HK-2 (cell line): Measurements from ENCODE around the gene GALNS.
A peak's percentile ranks its signal among the peaks of the same experiment; 100 is the strongest.

Experiments used
- DNase-seq: peaks from one replicate; pipeline ENCODE4 v3.0.0-alpha.2; 2018; ENCODE audit not compliant: unreplicated experiment

GALNS gene

DNA sequence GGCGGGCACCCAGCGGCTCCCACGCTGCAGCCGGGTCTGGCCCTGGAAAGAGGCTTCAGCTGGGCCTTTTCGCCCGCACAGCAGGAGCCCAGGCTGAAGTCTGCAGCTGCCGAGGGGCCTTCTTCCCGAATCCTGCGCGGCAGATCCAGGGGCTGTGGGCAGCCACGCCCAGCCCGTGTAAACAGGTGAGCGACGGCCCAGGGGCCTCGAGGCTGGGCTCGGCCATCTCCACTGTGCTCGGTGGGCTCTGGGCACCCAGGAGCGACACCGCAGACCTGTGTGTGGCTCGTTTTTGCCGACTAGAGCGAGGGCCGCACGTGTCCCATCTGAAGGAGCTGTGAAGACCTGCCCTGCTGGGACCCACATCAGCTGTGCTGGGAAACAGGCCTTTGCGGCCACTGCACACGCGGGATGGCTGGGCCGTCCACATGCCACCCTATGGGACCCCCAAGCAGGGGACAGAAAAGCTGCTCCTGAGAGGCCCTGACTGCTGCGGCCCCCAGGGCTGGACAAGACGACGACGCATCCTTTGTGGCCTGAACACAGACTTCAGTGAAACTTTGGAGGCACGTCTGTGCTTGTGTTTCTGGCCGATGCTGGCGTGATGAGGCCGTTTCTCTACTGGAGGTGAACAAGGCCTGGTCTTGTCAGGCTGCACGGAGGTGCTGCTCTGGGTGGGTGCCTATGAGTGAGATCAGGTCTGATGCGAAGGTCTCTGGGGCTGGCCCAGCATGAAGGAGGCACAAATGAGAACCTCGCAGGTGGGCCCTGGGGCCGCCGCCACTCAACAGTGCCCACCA, 39.8 kb downstream of the GALNS start:
- DNase-seq: no peak

DNA sequence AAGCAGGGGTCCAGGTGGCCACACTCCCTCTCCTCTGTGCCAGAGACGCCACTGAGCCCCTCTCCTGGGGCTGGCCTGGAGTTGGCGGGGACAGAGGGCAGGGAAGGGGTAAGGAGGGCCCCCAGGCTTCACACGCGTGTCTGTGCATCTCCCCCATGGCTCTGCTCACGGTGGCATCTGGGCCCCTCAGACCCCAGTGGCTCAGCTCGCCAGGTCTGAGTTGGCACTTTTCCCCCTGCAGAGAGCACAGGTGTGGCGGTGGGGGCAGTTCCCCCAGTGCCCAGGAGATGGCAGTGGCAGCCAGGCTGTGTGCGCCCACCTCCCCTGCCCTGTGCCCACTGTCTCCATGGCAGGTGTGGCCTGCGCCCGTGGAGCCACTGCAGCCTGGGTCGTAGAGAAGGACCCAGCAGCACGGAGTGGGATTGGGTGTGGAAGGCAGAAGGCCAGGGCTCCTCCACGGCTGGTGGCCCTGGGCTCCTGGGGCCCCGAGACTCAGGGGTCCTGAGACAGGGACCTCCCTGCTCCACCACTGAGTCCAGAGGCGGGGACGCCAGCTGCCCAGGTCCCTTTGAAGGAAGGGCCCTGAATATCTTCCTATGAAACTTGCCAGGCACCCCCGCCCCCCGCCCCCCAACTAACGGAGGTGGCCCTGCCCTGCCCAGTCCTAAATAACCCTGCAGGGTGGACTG, 40.7 kb downstream of the GALNS start:
- peak; percentile 63 for DNase-seq

GRCh38 chr16:88815227-88815626, 41.5 kb downstream of the GALNS start:
- no peak for DNase-seq

- DNase-seq: no peak
Observed at GRCh38 chr16:88814144-88814502, 42.6 kb downstream of the GALNS start.

DNA sequence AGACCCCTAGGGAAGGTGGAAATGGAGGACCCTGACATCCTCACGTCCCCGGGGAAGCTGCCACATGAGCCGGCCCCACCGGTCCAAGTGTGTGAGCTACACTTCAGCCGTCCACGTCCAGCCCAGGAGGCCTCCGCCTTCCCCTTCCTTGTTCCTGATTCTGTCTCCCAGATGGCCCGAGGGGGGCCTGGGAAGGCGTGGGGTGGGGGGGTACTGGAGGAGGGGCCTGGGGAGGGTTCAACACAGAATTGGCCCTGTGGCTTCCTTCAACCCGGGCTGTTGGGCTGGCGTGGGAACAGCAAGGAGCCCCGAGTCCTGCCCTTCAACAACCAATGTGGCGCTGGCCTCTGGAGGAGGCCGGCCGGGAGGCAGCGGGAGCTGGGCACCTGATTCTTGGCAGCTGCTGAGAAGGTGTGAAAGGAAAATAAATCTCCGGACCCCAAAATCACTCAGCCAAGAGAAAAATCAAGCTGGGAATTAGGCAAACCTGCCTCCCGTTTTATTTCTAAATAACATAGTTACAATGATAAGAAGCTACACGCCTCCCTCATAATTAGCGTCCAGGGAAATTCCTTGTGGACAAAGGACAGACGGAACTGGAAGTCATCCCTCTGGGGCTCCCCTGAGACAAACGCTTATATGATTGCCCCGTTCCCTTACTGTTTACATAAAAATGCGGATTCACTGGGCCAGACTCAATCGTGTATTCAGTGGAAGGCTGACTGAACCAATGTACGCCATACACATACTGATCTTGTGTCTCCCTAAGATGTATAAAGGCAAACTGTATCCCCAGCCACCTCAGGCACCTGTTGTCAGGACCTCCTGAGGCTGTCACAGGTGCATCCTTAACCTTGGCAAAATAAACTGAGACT, 43.2 kb downstream of the GALNS start:
- no peak for DNase-seq

GRCh38 chr16:88812513-88813268, 44.1 kb downstream of the GALNS start:
- peak; percentile 39 for DNase-seq

DNA sequence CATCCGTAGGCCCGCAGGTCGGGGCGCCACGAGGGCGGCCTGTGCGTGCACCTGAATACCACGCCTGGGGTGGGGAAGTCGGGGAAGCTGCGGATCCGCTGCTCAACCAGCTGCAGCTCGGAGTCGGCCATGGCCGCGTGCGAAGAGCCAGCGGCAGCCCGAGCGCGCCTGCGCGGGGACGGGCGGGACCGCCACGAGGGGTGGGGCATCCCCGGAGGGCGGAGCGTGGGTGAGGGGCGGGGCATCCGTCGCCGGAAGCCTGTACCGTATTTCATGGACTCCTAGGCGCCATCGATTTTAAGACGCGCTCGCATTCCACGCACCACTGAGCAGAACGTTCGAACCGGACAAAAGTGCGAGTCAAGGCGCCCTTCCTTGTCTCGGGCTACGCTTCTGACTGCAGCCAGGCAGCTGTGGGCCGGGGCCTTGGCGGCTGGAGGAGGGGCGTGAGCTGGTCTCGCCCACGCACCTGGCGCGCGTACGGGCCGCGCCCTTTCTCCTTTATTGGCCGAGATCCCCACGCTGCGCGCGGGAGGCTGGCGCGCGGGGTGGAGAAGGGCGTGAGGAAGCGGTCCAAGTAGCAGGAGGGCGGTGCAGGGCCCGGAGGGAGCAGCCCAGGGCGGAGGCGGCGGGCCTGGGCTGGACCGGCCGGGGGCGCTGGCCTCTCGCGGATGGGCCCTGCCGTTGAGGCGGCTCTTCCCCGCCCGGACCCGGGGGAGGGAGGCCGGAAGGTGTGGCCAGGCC, 44.8 kb downstream of the GALNS start, which contains the start of gene APRT:
Gene APRT, minus strand, starts transcription at position 160 of the 744 bp plus-strand sequence. Its CDS starts 29 bp downstream, at position 131.
- DNase-seq: peak; percentile 97

DNA sequence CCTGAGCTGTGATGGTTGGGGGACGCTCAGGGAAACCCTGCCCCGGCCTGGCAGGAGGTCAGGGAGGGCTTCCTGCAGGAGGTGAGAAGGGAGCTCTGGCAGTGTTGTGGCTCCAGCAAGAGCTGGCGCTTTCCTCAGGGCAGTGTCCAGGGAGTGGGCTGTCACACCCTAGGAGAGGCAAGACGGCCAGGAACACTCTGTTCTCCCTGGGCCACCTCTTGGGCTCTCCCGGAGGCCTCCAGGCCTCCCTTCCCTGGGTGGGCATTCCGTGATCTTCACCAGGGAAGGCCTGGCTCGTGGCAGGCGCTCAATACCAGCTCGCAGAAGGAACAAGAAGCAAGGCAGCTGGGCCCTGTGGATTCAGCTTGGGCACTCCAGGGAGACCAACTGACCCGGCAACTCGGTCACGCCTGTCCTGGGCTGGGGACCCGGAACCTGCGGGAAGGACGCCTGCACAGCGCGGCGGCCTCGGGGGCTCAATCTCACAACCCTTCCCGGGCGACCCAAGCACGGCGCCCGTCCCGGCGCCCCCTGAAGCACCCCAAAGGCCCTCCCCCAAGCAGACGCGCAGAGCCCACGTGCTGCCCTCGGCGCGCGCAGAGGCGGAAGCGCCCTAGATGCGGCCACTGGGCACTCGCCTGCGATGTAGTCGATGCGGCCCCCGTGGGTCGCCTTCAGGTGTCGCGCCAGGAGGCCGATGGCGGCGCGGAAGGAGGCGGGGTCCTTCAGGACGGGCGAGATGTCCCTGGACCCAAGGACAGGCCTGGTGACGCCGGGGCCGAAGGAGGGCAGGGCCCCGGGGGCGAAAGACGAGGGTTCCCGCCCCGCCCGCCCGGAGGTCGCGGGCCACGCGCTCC, 45.6 kb downstream of the GALNS start:
- DNase-seq: peak; percentile 76

GRCh38 chr16:88810166-88810911, 46.4 kb downstream of the GALNS start:
- peak; percentile 65 for DNase-seq

GRCh38 chr16:88809676-88810165, 47.0 kb downstream of the GALNS start:
- DNase-seq: no peak

GRCh38 chr16:88809068-88809675, 47.6 kb downstream of the GALNS start:
- DNase-seq: no peak

GRCh38 chr16:88807626-88808453, 48.9 kb downstream of the GALNS start:
- no peak for DNase-seq

DNA sequence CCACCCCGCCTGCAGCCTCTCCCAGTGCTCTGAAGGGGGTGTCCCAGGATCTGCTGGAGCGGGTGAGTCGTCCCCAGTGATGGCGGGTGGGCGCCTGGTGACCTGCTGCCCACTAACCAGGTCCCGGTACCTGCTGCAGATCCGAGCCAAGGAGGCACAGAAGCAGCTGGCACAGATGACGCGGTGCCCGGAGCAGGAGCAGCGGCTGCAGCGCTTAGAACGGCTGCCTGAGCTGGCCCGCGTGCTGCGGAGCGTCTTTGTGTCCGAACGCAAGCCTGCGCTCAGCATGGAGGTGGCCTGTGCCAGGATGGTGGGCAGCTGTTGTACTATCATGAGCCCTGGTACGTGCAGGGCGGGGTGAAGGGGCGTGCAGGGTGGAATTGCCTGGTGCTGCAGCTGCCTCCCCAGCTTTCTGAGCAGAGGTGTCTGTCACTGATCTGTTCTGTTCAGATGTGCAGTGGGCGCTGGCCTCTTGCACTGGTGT, 49.6 kb downstream of the GALNS start:
- DNase-seq: no peak

DNA sequence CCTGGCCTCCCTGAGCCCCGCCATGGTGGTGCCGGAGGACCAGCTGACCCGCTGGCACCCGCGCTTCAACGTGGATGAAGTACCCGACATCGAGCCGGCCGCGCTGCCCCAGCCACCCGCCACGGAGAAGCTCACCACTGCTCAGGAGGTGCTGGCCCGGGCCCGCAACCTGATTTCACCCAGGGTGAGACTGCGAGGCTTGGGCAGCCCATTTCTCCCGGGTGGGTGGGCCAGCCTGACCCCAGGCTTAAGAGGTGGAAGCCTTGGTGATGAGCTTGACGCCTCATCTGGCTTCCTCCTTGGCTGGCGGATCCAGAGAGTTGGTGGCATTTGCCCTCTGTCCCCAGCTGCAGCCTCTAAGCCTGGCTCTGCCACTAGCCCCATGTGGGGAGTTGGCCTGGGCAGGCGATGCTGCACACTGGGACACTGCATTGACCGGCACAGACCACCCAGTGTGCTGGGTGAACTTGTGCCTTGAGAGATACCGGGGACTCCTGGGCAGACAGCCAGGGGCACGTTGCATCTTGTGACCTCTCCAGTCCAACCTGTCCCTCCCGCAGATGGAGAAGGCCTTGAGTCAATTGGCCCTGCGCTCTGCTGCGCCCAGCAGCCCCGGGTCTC, 50.1 kb downstream of the GALNS start:
- DNase-seq: no peak

DNA sequence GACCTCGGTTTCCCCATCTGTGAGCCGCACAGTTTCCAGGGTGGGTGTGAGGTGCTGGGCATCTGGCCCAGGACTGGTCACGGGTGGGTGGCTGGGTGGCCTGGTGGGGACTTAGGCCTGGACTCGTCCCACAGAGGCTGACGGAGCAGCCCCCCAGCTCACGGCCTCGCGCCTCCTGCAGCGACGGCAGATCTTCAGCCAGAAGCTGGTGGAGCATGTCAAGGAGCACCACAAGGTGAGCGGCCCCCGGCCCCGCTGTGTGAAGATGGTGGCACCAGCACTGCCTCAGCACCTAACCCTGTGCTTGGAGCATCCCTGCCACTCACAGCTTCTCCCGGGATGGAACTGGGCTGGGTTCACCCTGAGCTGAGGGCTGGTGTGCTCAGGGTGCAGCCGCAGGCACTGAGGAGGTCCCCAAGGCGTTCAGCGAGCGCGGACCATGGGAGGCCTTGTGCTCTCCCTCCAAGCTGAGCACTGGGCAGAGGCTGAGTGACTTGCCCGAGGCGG, 50.8 kb downstream of the GALNS start:
- no peak for DNase-seq

- DNase-seq: no peak
Observed at GRCh38 chr16:88805340-88805715, 51.4 kb downstream of the GALNS start.
